SK-N-SH treated with all-trans-retinoic acid at 6 μM for 48 hours (cell line): ENCODE measurements around the gene CNN2.

Experiments
- CREB5 ChIP-seq: fragments of 250-450 bp; sonication (Bioruptor Pico); IDR thresholded peaks from 2 replicates; pipeline ENCODE4 v1.5.1; 2020; ENCODE audit warnings: low read depth, mild to moderate bottlenecking, moderate library complexity
- ISL1 ChIP-seq: fragments of 250-450 bp; sonication (Bioruptor Pico); IDR thresholded peaks from 2 replicates; pipeline ENCODE4 v2.1.2; 2022; ENCODE audit warnings: mild to moderate bottlenecking, moderate library complexity
- OSR1 ChIP-seq: fragments of 250-450 bp; sonication (Bioruptor Pico); IDR thresholded peaks from 2 replicates; pipeline ENCODE4 v1.8.0; 2022; ENCODE audit warnings: moderate library complexity, mild to moderate bottlenecking, inconsistent platforms
- PPARA ChIP-seq: fragments of 250-450 bp; sonication (Bioruptor Pico); IDR thresholded peaks from 2 replicates; pipeline ENCODE4 v1.5.0; 2020; ENCODE audit warnings: mild to moderate bottlenecking, borderline replicate concordance
- SNAI2 ChIP-seq: fragments of 250-450 bp; sonication (Bioruptor Pico); IDR thresholded peaks from 2 replicates; pipeline ENCODE4 v1.5.0; 2020; ENCODE audit warnings: mild to moderate bottlenecking, moderate library complexity
- TCF4 ChIP-seq: fragments of 250-450 bp; sonication (Bioruptor Pico); IDR thresholded peaks from 2 replicates; pipeline ENCODE4 v1.8.0; 2021; ENCODE audit warnings: mild to moderate bottlenecking, moderate library complexity, borderline replicate concordance
- ZC3H10 ChIP-seq: fragments of 250-450 bp; sonication (Bioruptor Pico); IDR thresholded peaks from 2 replicates; pipeline ENCODE4 v1.5.1; 2021; ENCODE audit warnings: mild to moderate bottlenecking, moderate library complexity
- ZFP3 ChIP-seq: fragments of 250-450 bp; sonication (Bioruptor Pico); IDR thresholded peaks from 2 replicates; pipeline ENCODE4 v1.5.0; 2020; ENCODE audit warnings: mild to moderate bottlenecking, moderate library complexity
- ZFP30 ChIP-seq: fragments of 450-650 bp; formaldehyde crosslinking; IDR thresholded peaks from 2 replicates; pipeline ENCODE4 v1.5.0; 2022; ENCODE audit warnings: mild to moderate bottlenecking, moderate library complexity
- ZNF70 ChIP-seq: fragments of 450-650 bp; formaldehyde crosslinking; IDR thresholded peaks from 2 replicates; pipeline ENCODE4 v1.5.0; 2020; ENCODE audit warnings: mild to moderate bottlenecking, moderate library complexity
- TF ChIP-seq, protein P1 (sequence below): fragments of 250-450 bp; sonication (Bioruptor Pico); IDR thresholded peaks from 2 replicates; pipeline ENCODE4 v1.8.0; 2021; ENCODE audit warnings: low read depth, mild to moderate bottlenecking, moderate library complexity, borderline replicate concordance
- TF ChIP-seq, protein P2 (sequence below): fragments of 250-450 bp; sonication (Bioruptor Pico); IDR thresholded peaks from 2 replicates; pipeline ENCODE4 v1.8.0; 2020; ENCODE audit warnings: mild to moderate bottlenecking, moderate library complexity, borderline replicate concordance

DNA sequence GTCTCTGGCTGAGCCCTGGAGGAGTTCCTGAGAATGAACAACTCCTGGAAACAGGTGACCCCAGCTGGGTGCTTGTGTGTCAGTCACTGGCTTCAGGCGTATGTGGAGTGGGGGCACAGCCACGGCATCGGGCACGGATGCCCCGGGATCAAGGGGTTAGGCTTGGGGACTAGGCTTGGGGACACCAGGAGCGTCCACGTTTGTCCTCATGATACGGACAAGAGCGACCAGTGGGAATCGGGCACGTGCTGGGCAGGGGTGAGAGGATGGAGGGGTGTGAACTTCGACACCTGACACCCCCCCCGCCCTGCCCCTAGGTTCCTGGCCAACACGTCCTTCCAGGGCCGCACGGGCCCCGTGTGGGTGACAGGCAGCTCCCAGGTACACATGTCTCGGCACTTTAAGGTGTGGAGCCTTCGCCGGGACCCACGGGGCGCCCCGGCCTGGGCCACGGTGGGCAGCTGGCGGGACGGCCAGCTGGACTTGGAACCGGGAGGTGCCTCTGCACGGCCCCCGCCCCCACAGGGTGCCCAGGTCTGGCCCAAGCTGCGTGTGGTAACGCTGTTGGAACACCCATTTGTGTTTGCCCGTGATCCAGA is 22.1 kb upstream of the CNN2 start:
- no peak for TF ChIP-seq TCF4
- TF ChIP-seq ZC3H10 (CRISPR knock-in tag) = no peak
- no peak for TF ChIP-seq OSR1 (CRISPR knock-in tag)
- no peak for TF ChIP-seq SNAI2 (CRISPR knock-in tag)
- no peak for TF ChIP-seq ZFP3
- TF ChIP-seq ISL1 (CRISPR knock-in tag) = no peak
- TF ChIP-seq CREB5 (CRISPR knock-in tag) = no peak
- no peak for TF ChIP-seq PPARA (CRISPR knock-in tag)
- TF ChIP-seq ZNF70 = no peak
- TF ChIP-seq, protein P1, sequence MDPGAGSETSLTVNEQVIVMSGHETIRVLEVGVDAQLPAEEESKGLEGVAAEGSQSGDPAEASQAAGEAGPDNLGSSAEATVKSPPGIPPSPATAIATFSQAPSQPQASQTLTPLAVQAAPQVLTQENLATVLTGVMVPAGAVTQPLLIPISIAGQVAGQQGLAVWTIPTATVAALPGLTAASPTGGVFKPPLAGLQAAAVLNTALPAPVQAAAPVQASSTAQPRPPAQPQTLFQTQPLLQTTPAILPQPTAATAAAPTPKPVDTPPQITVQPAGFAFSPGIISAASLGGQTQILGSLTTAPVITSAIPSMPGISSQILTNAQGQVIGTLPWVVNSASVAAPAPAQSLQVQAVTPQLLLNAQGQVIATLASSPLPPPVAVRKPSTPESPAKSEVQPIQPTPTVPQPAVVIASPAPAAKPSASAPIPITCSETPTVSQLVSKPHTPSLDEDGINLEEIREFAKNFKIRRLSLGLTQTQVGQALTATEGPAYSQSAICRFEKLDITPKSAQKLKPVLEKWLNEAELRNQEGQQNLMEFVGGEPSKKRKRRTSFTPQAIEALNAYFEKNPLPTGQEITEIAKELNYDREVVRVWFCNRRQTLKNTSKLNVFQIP (CRISPR knock-in tag) = no peak
- no peak for TF ChIP-seq ZFP30
- TF ChIP-seq, protein P2, sequence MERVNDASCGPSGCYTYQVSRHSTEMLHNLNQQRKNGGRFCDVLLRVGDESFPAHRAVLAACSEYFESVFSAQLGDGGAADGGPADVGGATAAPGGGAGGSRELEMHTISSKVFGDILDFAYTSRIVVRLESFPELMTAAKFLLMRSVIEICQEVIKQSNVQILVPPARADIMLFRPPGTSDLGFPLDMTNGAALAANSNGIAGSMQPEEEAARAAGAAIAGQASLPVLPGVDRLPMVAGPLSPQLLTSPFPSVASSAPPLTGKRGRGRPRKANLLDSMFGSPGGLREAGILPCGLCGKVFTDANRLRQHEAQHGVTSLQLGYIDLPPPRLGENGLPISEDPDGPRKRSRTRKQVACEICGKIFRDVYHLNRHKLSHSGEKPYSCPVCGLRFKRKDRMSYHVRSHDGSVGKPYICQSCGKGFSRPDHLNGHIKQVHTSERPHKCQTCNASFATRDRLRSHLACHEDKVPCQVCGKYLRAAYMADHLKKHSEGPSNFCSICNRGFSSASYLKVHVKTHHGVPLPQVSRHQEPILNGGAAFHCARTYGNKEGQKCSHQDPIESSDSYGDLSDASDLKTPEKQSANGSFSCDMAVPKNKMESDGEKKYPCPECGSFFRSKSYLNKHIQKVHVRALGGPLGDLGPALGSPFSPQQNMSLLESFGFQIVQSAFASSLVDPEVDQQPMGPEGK = no peak
